GM18520 (cell line): Measurements from ENCODE around the gene MCM10.
"Not testable (repeated sequence)": the region's sequence is repeated elsewhere in the genome, so short reads cannot be mapped to it uniquely, and the experiment has no call there.

Source experiments
- ATAC-seq: cut with Tn5 transposase; IDR thresholded peaks from one replicate; pipeline ENCODE4 v1.9.1; 2021; ENCODE audit not compliant: unreplicated experiment

Gene MCM10

DNA sequence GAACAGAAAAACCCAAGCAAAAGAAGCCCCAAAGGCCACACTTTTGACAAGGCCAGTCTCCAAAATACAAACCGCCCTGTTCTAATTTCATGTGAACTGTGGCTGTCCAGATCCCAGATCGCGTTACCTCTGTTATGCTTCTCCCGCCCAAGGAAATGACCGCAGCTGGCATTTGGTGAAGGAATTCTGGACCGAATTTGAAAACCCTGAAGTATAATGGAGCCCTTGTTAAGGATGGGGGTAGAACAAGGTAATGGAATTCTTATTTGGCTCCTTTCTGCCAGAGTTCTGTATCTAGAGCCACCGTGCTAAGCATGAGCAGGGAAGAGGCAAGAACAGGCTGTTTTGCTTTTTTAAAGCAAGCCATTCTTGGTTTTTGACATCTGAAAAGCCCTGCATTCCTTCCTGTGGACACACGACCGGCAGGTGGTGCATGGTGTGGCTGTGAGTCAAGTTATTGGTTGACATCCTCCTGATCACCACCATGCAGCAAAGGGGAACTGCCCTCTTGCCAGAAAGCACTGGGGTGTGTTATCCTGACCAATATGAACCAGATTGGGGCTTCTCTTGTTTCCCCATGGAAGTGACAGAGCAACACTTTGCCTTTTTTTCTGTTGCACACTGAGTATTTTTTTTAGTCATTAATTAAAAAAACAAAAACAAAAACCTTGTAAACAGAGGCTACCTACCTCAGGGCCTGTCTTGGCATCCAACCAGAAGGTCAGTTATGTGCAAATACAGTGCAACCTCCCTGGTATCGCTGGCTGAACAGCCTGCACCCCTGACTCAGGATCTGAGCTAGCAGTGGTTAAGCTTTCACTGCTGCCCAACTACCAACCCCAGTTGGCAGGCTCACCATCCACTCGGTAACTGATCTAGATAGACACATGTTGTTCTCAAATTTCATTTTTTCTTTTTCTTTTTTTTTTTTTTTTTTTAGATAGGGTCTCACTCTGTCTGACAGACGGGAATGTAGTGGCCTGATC lies 58.6 kb downstream of the MCM10 start:
- ATAC-seq, result no peak

- ATAC-seq, result no peak
Observed at GRCh38 chr10:13221572-13221971, 60.2 kb downstream of the MCM10 start.

- no peak for ATAC-seq
Observed at GRCh38 chr10:13222151-13222550, 60.8 kb downstream of the MCM10 start.

GRCh38 chr10:13222566-13222965 lies 61.2 kb downstream of the MCM10 start:
- ATAC-seq, result no peak

DNA sequence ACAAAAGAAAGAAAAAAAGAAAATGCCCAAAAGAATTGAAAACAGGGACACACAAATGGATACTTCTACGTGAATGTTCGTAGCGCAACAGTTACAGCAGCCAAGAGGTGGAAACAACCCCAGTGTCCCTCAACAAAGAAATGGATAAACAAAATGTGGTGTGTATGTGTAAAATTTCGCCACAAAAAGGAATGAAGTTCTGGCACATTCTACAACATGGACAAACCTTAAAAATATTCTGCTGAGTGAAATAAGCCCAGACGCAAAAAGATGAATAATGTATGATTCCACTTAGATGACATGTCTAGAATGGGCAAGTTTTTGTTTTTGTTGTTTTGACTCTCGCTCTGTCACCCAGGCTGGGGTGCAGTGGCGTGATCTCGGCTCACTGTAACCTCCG lies 61.9 kb downstream of the MCM10 start:
- ATAC-seq, result no peak

DNA sequence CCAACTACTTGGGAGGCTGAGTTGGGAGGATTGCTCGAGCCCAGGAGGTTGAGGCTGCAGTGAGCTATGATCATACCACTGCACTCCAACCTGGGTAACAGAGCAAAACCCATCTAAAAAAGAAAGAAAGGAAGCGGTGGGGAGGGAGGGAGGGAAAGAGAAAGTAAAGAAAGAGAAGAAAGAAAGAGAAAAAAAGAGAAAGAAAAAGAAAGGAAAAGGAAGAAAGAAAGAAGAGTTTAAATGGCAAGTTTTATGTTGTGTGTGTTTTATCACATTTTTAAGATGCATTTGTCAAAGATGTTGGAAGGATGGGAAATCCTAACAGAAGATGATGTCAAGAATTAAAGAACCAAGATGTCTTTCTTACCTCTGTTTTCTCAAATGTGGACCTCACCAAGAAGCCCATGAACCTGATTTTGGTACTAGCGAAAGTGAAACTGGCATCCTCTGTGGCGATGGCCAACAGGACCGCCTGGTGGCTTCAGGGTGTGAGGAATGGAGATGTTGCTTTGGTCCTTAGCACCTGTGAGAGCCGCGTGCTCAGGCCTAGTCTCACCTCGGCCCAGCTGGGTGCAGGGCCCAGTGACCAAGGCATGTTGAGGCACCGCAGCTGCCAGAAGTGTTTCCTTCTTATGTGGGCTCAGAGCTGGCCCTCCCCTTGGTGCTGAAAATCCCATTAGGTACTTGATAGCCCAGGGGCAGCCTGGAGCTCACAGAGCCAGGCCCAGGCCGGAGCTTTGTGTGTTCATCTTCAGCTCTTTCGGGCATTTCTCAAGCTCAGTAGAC lies 63.0 kb downstream of the MCM10 start:
- no peak for ATAC-seq

GRCh38 chr10:13225601-13226000 lies 64.2 kb downstream of the MCM10 start:
- no peak for ATAC-seq

DNA sequence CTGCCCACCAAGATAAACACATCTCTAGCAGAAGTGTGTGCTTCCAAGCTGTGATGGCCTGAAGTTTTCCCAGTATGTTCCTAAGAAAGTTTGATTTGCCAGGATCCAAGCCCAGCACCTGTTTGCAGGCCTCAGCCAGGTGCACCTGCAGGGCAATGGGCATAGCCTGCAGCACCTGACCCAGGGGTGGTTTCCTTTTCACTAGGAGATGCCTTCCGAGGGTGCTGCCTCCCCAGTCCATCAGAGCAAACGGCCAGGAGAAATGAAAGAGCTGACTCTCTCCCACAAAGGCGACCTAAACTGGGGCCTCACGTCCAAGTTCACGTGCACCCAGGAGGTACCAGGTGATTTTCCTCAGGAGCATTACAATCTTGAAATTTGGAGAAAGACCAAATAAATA lies 65.7 kb downstream of the MCM10 start:
- ATAC-seq, result no peak

GRCh38 chr10:13231190-13231589 lies 69.8 kb downstream of the MCM10 start:
- ATAC-seq, result no peak

- ATAC-seq, result no peak
Observed at GRCh38 chr10:13231808-13232207, 70.5 kb downstream of the MCM10 start.

GRCh38 chr10:13233358-13233757 lies 72.0 kb downstream of the MCM10 start:
- ATAC-seq, result no peak

DNA sequence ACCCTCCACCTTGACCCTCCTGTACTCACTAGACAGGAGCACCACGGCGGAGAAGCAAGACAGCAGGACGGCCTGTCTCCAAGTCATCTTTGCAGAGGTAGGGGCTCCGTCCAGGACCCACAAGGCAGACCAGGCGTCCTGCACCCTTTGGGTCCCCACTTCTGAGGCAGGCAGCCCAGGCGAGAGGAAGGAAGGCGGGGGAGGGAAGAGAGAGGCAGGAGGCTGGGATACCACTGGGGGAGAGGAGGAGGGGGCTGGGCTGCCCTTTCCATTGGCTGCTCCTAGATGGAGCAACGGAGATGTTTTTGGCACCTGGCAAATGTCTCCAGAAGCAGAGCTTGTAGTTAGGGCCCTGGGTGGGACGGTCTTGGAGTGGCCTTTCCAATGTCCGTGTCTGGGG lies 72.8 kb downstream of the MCM10 start, which contains the start of gene UCMA:
Gene UCMA, minus strand, starts transcription at position 203 of the 400 bp plus-strand sequence. Its CDS starts 116 bp downstream, at position 87.
- ATAC-seq, result no peak

GRCh38 chr10:13234736-13235135 lies 73.4 kb downstream of the MCM10 start:
- ATAC-seq, result not testable (repeated sequence)

DNA sequence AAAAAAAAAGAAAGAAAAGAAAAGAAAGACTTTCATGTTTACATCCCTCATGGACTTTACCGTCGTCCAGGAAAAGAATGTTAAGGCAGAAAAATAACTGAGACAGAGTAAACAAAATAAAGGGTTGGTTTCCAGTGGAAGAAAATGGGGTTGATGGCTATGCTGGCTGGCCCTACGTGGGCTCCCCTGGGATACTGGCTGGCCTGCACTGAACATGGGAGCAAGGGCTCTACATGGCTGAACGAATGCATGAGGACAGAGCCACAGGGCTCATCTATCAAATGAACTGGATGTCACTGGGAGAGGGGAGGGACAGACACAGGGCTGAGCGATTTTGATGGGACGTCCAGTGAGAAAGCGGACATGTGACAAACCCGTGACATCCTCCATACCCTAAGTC lies 75.3 kb downstream of the MCM10 start:
- ATAC-seq, result no peak

- ATAC-seq, result no peak
Observed at GRCh38 chr10:13238271-13239077, 77.1 kb downstream of the MCM10 start.

DNA sequence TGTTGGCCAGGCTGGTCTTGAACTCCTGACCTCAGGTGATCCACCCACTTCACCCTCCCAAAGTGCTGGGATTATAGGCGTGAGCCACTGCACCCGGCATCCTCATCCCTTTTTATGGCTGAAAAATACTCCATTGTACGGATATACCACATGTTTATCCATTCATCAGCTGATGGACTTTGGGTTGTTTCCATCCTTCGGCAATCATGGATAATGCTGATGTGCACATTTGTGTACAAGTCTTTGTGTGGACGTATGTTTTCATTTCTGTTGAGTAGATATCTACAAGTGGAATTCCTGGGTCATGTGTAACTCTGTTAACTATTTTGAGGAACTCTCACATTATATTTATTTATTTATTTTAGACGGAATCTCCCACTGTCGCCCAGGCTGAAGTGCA lies 78.6 kb downstream of the MCM10 start:
- ATAC-seq, result no peak

DNA sequence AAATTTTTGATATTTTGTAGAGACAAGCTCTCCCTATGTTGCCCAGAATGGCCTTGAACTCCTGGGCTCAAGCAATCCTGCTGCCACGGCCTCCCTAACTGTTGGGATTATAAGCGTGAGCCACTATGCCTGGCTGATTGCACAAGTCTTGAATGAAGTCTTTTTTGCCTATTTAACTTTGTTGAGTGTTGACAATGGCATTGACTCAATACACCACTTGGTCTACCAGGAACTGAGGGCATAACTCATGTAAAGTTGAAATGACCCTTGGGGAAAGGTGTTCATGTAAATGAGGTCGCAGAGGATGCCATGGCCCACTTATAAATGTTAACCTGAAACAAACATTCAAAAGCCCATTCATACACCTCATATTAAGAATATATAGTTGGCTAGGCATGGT lies 80.3 kb downstream of the MCM10 start:
- ATAC-seq, result no peak

GRCh38 chr10:13242260-13242659 lies 80.9 kb downstream of the MCM10 start:
- ATAC-seq, result not testable (repeated sequence)

GRCh38 chr10:13247246-13247645 lies 85.9 kb downstream of the MCM10 start:
- ATAC-seq, result no peak

GRCh38 chr10:13247784-13248183 lies 86.4 kb downstream of the MCM10 start:
- ATAC-seq, result no peak

GRCh38 chr10:13253726-13254125 lies 92.4 kb downstream of the MCM10 start:
- ATAC-seq, result no peak
